HAP-1 (cell line): ENCODE results near the gene QRICH2.
"Not testable (repeated sequence)": the region's sequence is repeated elsewhere in the genome, so short reads cannot be mapped to it uniquely, and the experiment has no call there.

Experiments used
- DNase-seq, 2 experiments: peaks; one replicate each; pipeline ENCODE4 v3.0.0-alpha.2; 2016 to 2020; ENCODE audit warnings: low spot score in 2 of 2
- H3K27me3 ChIP-seq: fragments of 250-450 bp; sonication (Bioruptor Pico); 2 replicates; pipeline ENCODE4 v1.5.1; 2020; ENCODE audit warnings: low read depth, mild to moderate bottlenecking, moderate library complexity
- H3K36me3 ChIP-seq: fragments of 250-450 bp; sonication (Bioruptor Pico); replicated peaks from 2 replicates; pipeline ENCODE4 v1.5.1; 2020; ENCODE audit warnings: mild to moderate bottlenecking
- H3K4me1 ChIP-seq: fragments of 250-450 bp; sonication (Bioruptor Pico); 2 replicates; pipeline ENCODE4 v1.5.1; 2020; ENCODE audit warnings: mild to moderate bottlenecking
- H3K4me3 ChIP-seq: fragments of 250-450 bp; sonication (Bioruptor Pico); 2 replicates; pipeline ENCODE4 v1.5.1; 2020; ENCODE audit warnings: mild to moderate bottlenecking, moderate library complexity
- H3K9me3 ChIP-seq: fragments of 250-450 bp; sonication (Bioruptor Pico); 2 replicates; pipeline ENCODE4 v1.5.1; 2020; ENCODE audit warnings: mild to moderate bottlenecking, moderate library complexity
- in situ Hi-C: fragments of 300-500 bp; cut with MboI; formaldehyde crosslinking; loops from 3 replicates; pipeline ENCODE4 v1.14.3; 2020; ENCODE audit warnings: low sequenced_read_pairs, inconsistent platforms, mixed read lengths

QRICH2 gene, protein sequence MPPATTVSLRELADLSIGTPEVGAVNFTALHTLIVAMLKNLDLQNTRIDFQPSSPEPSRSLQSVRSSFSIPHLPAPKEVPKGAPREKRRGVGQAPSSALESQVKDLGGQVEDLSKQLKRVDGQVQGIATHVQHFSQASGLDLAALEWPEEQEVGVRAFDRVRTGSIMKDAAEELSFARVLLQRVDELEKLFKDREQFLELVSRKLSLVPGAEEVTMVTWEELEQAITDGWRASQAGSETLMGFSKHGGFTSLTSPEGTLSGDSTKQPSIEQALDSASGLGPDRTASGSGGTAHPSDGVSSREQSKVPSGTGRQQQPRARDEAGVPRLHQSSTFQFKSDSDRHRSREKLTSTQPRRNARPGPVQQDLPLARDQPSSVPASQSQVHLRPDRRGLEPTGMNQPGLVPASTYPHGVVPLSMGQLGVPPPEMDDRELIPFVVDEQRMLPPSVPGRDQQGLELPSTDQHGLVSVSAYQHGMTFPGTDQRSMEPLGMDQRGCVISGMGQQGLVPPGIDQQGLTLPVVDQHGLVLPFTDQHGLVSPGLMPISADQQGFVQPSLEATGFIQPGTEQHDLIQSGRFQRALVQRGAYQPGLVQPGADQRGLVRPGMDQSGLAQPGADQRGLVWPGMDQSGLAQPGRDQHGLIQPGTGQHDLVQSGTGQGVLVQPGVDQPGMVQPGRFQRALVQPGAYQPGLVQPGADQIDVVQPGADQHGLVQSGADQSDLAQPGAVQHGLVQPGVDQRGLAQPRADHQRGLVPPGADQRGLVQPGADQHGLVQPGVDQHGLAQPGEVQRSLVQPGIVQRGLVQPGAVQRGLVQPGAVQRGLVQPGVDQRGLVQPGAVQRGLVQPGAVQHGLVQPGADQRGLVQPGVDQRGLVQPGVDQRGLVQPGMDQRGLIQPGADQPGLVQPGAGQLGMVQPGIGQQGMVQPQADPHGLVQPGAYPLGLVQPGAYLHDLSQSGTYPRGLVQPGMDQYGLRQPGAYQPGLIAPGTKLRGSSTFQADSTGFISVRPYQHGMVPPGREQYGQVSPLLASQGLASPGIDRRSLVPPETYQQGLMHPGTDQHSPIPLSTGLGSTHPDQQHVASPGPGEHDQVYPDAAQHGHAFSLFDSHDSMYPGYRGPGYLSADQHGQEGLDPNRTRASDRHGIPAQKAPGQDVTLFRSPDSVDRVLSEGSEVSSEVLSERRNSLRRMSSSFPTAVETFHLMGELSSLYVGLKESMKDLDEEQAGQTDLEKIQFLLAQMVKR (N-terminal part only)

DNA sequence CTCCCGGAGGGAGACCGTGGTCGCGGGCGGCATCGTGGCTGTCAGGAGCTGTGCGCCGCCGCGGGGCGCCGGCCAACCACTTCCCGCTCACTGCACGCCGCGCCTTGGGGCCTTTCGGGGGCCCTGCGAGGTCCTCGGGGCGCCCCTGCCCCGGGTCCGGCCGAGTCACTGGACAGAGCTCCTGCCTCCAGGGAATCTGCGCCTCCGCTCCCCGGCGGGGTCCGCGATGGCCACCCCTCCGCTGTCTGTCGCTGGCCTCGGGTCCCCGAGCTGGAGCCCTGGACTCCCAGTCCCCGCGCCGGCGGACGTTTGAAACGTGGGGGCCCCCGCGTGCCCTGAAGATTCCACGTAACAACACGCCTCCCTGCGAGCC, at the start of gene QRICH2:
Gene QRICH2 (minus strand): TSS at position 311 of the 373 bp plus-strand sequence. CDS start 278 bp downstream, at position 33.
- Histone ChIP-seq H3K9me3 (no peaks in the 10 kb centered on the region), H3K4me3 (no peak within 1 kb of the TSS), H3K36me3 (peaks cover 21% of the 10 kb centered on the region), H3K4me1 (no peaks in the 10 kb centered on the region), H3K27me3 (no peaks in the 10 kb centered on the region)
- no peak for DNase-seq
- in situ Hi-C loops: no loop called here

- in situ Hi-C loops: no loop called here
- Histone ChIP-seq H3K9me3 (no peaks in the 10 kb centered on the region), H3K4me3 (no peak overlapping the region), H3K27me3 (no peaks in the 10 kb centered on the region), H3K4me1 (peaks cover 15% of the 10 kb centered on the region), H3K36me3 (no peaks in the 10 kb centered on the region)
- no peak for DNase-seq
Measured at GRCh38 chr17:76357597-76358158, 49.6 kb upstream of the QRICH2 start.

DNA sequence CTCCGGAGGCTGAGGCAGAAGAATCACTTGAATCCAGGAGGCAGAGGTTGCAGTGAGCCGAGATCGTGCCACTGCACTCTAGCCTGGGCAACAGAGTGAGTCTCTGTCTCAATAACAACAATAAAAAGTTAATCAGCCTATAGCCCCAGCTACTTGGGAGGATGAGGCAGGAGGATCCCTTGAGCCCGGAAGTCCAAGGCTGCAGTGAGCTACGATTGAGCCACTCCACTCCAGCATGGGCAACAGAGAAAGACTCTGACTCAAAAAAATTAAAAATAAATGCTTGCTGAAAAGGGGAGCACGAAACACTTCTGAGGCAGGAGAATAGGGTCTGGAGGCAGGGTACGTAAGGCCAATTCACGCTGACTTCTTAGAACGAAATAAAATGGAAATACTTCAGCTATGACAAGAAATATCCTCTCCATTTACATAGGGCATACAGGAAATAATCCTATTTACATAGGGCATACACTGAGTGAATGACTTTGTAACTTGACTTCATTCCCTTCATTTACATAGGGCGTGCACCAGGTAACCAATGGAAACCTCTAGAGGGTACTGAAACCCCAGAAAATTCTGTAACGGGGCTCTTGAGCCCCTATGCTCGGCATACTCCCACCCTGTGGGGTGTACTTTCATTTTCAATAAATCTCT, 48.9 kb upstream of the QRICH2 start:
- in situ Hi-C loops: no loop called here
- no peak overlapping the region for H3K4me3 ChIP-seq

GRCh38 chr17:76354747-76355310, 46.8 kb upstream of the QRICH2 start:
- peaks cover 10% of the 10 kb centered on the region for H3K4me1 ChIP-seq
- H3K27me3 ChIP-seq: no peaks in the 10 kb centered on the region
- peak overlapping the region; percentile 91 for H3K4me3 ChIP-seq
- H3K9me3 ChIP-seq: no peaks in the 10 kb centered on the region
- H3K36me3 ChIP-seq: no peaks in the 10 kb centered on the region; the same call in 1 of the 2 replicates
- in situ Hi-C loops: no loop called here
- no peak for DNase-seq

More for the DNA sequence above, 48.9 kb upstream of the QRICH2 start:
- no peaks in the 10 kb centered on the region for H3K9me3 ChIP-seq
- H3K36me3 ChIP-seq: no peaks in the 10 kb centered on the region
- DNase-seq: peak in 1 of 2 experiments; percentile 42
- H3K27me3 ChIP-seq: no peaks in the 10 kb centered on the region
- peaks cover 15% of the 10 kb centered on the region for H3K4me1 ChIP-seq

GRCh38 chr17:76354317-76354729, 46.2 kb upstream of the QRICH2 start:
- H3K9me3 ChIP-seq: no peaks in the 10 kb centered on the region
- in situ Hi-C loops: no loop called here
- H3K4me1 ChIP-seq: peaks cover 10% of the 10 kb centered on the region
- peak overlapping the region; percentile 91 for H3K4me3 ChIP-seq
- no peaks in the 10 kb centered on the region; the same call in 1 of the 2 replicates for H3K36me3 ChIP-seq
- no peak for DNase-seq
- H3K27me3 ChIP-seq: no peaks in the 10 kb centered on the region

DNA sequence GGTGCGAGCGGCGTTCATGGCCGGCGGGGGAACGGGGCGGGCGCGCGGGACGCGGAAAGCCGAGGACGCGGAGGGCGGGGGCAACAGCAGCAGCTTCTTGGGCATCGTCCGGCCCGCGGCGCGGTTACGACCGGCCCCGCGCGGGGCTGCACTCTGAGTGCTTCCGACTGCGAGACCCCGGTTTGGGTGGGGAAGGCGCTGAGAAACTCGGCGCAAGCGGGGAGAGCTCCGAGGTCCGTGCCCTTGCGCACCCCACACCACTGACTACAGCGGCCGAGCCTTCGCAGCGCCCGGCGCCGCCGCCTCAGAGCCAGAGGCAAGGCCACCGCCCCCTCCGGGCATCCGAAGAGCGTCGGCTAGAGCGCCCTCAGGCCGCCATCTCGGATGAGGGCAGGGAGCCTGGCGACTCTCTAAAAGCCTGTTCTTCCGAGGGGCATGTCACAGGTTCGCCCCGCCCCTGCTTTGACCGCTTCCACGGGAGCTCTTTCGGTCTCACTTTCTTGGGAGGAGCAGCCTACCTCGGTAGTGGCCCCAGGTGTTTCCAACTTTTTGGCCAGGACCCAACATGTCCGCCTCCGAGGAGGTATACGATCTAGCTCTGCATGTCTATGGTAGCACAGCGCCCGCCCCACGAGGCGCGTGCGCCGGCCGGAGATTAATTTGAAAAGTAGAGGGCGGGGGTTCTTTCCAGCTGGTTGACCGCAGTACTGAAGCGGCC, 45.7 kb upstream of the QRICH2 start, which contains the start of gene PRPSAP1:
Gene PRPSAP1 (minus strand): TSS at position 318 of the 718 bp plus-strand sequence. CDS start 213 bp downstream, at position 105.
- no peaks in the 10 kb centered on the region for H3K9me3 ChIP-seq
- H3K36me3 ChIP-seq: no peaks in the 10 kb centered on the region; the same call in 1 of the 2 replicates
- in situ Hi-C loops: no loop called here
- peaks cover 10% of the 10 kb centered on the region for H3K4me1 ChIP-seq
- DNase-seq: peak; percentile 91
- H3K27me3 ChIP-seq: no peaks in the 10 kb centered on the region
- H3K4me3 ChIP-seq: peak within 1 kb of the TSS; percentile 91

GRCh38 chr17:76353004-76353598, 45.0 kb upstream of the QRICH2 start:
- in situ Hi-C loops: no loop called here
- DNase-seq: peak in 1 of 2 experiments; percentile 30
- H3K9me3 ChIP-seq: no peaks in the 10 kb centered on the region

GRCh38 chr17:76351526-76352071, 43.5 kb upstream of the QRICH2 start:
- Histone ChIP-seq H3K4me3 (no peak overlapping the region), H3K27me3 (no peaks in the 10 kb centered on the region), H3K36me3 (peaks cover 12% of the 10 kb centered on the region), H3K9me3 (no peaks in the 10 kb centered on the region), H3K4me1 (peaks cover 1% of the 10 kb centered on the region; the same call in 1 of the 2 replicates)
- in situ Hi-C loops: no loop called here
- no peak for DNase-seq

More at GRCh38 chr17:76353004-76353598, 45.0 kb upstream of the QRICH2 start:
- H3K36me3 ChIP-seq: no peaks in the 10 kb centered on the region; the same call in 1 of the 2 replicates
- H3K4me3 ChIP-seq: peak overlapping the region; percentile 91
- H3K27me3 ChIP-seq: no peaks in the 10 kb centered on the region
- peaks cover 10% of the 10 kb centered on the region for H3K4me1 ChIP-seq

GRCh38 chr17:76350463-76350862, 42.4 kb upstream of the QRICH2 start:
- Histone ChIP-seq H3K4me1 (no peaks in the 10 kb centered on the region), H3K36me3 (peaks cover 20% of the 10 kb centered on the region), H3K9me3 (no peaks in the 10 kb centered on the region), H3K27me3 (no peaks in the 10 kb centered on the region), H3K4me3 (no peak overlapping the region)
- no peak for DNase-seq
- in situ Hi-C loops: no loop called here

DNA sequence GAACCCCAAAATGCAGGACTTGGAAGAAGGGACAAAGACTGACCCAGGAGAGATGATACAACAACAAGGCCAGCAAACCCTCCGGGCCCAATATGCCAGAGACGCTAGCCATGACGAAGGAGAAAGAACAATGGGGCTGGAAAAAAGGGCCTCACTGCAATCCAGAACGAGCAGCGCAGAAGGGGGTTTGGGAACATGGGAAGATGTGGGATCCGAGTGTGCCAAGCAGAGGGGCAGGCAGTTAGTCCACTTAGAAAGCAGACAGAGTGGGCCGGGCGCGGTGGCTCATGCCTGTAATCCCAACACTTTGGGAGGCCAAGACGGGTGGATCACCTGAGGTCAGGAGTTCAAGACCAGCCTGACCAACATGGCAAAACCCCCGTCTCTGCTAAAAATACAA, 38.9 kb upstream of the QRICH2 start:
- H3K4me1 ChIP-seq, H3K27me3 ChIP-seq, in situ Hi-C loops, H3K9me3 ChIP-seq, DNase-seq, H3K4me3 ChIP-seq: not testable (repeated sequence)
- peaks cover 45% of the 10 kb centered on the region for H3K36me3 ChIP-seq

- Histone ChIP-seq H3K4me3 (no peak overlapping the region), H3K27me3 (no peaks in the 10 kb centered on the region), H3K4me1 (no peaks in the 10 kb centered on the region), H3K9me3 (no peaks in the 10 kb centered on the region), H3K36me3 (peaks cover 51% of the 10 kb centered on the region)
- in situ Hi-C loops: no loop called here
- DNase-seq: no peak
Measured at GRCh38 chr17:76345377-76345974, 37.4 kb upstream of the QRICH2 start.
